Measurements from ENCODE around the gene ARHGAP40.
"Not testable (repeated sequence)": the region's sequence is repeated elsewhere in the genome, so short reads cannot be mapped to it uniquely, and the experiment has no call there.

The ARHGAP40 gene

DNA sequence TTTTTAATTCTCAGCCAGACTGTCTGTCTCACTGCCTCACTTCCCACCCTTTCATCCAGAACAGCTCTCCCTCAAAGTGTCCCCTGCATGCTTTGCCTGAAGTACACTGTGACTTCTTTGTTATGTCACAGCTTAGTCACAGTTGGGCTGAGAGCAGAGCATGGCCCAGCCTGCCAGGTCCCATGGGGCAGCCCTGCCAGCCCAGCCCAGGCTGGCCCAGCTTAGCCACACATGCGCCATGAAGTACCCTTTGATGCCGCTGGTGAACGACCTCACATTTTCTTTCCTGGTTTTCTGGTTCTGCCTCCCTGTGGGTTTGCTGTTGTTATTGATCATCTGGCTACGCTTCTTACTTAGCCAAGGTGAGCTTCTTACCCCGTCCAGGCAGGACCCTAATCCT is 20.6 kb upstream of the ARHGAP40 start, which contains the start of gene ADIG:
TSS of gene ADIG (plus strand) at position 185 of the 400 bp plus-strand sequence. CDS start at position 239, 54 bp downstream.
- no peak within 1 kb of the TSS for H3K4me3 Mint-ChIP-seq
- H3K27ac Mint-ChIP-seq: no peak within 1 kb of the TSS
- H3K36me3 Mint-ChIP-seq (ENCODE audit: low read depth): no peaks in the 10 kb centered on the region
- DNase-seq (no peak), ATAC-seq (no peak)
- no peaks in the 10 kb centered on the region for H3K9me3 Mint-ChIP-seq
- no peaks in the 10 kb centered on the region for H3K4me1 Mint-ChIP-seq
- H3K27me3 Mint-ChIP-seq: no peaks in the 10 kb centered on the region

DNA sequence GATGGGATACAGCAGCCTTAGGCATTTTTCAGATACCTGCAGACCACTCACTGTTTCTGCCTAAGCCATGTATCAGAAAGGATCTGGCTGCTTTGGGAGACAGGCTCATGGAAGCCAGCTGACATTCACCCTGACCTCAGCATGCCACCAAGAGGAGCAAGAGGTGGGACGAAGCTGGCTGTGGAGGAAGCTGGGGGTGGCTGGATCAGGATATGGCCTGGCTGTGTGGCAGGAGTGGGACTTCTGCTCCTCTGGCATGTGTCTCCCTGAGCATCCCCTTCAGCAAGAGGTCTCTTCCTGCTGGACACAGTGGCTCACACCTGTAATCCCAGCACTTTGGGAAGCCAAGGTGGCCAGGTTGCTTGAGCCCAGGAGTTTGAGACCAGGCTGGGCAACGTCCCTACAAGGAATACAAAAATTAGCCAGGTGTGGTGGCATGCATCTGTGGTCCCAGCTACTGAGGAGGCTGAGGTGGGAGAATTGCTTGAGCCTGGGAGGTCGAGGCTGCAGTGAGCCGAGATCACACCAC is 19.7 kb upstream of the ARHGAP40 start:
- Mint-ChIP-seq H3K36me3 (ENCODE audit: low read depth) (no peaks in the 10 kb centered on the region), H3K4me3 (no peak overlapping the region), H3K27ac (no peak overlapping the region), H3K4me1 (no peaks in the 10 kb centered on the region), H3K27me3 (no peaks in the 10 kb centered on the region), H3K9me3 (no peaks in the 10 kb centered on the region)
- DNase-seq (no peak), ATAC-seq (no peak)

DNA sequence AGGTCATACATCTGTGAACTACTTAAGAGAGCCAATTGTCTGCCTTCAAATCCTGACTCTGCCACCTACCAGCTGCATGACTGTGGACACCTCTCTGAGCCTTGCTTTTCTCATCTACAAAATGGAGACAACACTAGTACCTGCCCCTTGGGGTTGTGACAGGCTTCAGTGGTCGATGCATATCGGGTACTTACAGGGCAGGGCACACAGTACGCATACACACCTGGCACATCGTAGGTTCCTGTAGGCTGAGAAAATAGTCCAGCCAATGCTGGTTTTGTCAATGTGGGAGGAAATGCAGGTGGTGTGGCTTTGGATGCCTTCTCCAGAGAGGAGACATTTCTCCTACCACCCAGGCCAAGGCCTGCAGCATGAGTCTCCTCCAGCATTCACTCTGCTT is 18.3 kb upstream of the ARHGAP40 start:
- H3K36me3 Mint-ChIP-seq (ENCODE audit: low read depth): no peaks in the 10 kb centered on the region
- no peaks in the 10 kb centered on the region for H3K9me3 Mint-ChIP-seq
- ATAC-seq (no peak), DNase-seq (no peak)
- H3K27me3 Mint-ChIP-seq: no peaks in the 10 kb centered on the region
- no peak overlapping the region for H3K4me3 Mint-ChIP-seq
- no peak overlapping the region for H3K27ac Mint-ChIP-seq
- no peaks in the 10 kb centered on the region for H3K4me1 Mint-ChIP-seq

DNA sequence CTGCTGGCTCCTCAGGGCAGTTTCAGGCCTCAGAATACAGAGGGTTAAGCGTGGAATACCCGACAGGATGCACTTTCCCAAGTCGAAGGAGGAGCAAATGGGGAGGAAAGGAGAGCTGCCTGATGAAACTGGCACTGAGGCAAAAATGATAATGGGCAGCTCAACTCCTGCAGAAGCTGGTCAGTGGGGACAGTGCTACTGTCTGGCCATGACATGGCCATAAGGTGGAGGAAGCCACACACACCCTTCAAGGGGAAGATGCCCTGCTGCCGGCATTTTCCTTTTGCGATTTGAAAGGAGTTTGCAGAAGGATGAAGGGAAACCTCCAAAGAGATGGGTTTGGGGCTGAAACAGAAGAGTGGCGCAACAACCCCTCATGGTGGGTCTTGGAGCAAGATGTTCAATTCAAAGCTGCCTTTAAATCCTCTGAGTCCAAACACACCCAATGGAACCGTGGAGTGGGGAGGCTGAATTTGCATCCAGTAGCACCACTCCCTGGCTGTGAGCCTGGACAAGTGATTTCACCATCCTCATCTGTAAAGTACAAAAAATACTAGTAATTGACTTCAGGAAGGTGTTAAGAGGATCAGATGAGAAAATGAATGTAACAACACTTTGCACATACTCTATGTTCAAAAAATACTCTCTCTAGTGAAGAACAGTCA is 17.4 kb upstream of the ARHGAP40 start:
- Mint-ChIP-seq H3K27ac (no peak overlapping the region), H3K27me3 (no peaks in the 10 kb centered on the region), H3K4me1 (no peaks in the 10 kb centered on the region), H3K9me3 (no peaks in the 10 kb centered on the region), H3K36me3 (ENCODE audit: low read depth) (no peaks in the 10 kb centered on the region), H3K4me3 (no peak overlapping the region)
- DNase-seq (no peak), ATAC-seq (no peak)

DNA sequence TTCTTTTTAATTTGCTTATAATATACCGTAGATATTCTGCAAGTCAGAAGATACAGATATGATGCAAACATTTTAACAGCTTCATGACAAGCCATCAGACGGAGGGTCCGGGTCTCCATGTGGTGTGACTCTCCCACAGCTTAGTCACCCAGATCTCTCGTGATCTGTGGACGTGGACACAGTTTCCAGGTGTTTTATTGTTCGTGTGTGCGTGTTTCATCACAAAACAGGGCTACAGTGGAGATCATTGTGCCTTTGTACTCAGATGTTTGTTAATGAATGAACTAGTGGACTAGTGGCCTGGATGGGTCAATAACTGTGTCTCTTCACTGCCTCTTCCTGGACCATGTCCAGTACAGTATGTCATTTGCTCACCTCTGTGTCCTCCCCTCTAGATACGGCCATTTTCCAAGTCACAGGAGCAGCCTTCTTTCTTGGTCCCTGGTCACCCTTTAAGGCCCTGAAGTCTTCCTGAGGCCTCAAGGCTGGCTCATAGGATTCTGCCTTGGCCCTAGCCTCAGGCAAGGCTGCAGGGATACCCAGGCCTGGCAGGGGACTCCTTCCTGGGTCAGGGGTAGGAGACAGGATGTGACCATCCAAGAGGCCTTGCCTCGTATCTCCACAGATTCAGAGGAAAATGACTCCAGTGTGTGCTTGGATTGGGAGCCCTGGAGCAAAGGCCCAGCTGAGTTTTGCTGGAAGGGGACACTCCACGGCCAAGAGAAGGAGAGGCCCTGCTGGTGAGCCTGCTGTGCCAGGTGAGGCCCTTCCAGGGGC is 16.0 kb upstream of the ARHGAP40 start:
- H3K36me3 Mint-ChIP-seq (ENCODE audit: low read depth): no peaks in the 10 kb centered on the region
- ATAC-seq: no peak
- no peak for DNase-seq
- H3K9me3 Mint-ChIP-seq: no peaks in the 10 kb centered on the region
- H3K27ac Mint-ChIP-seq: no peak overlapping the region
- no peaks in the 10 kb centered on the region for H3K4me1 Mint-ChIP-seq
- H3K27me3 Mint-ChIP-seq: no peaks in the 10 kb centered on the region
- H3K4me3 Mint-ChIP-seq: no peak overlapping the region

DNA sequence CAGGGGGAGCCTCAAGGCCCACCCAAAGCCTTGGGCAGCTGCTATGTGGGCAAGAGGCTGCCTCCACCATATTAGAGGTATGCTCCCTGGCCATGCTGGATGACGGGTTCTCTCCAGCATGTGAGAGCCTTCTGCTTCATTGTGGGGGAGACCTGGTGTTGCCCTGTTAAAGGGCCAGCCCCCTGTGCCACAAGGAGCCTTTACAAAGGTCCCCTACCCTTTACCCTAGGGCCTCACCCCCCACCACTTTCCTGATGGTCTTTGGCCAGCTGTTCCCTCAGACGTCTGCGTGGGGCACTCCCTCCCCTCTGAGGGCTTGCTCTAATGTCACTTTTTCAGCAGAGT is 15.5 kb upstream of the ARHGAP40 start:
- Mint-ChIP-seq H3K4me3 (no peak overlapping the region), H3K36me3 (ENCODE audit: low read depth) (no peaks in the 10 kb centered on the region), H3K4me1 (no peaks in the 10 kb centered on the region), H3K27me3 (no peaks in the 10 kb centered on the region), H3K9me3 (no peaks in the 10 kb centered on the region), H3K27ac (no peak overlapping the region)
- ATAC-seq (no peak), DNase-seq (no peak)

DNA sequence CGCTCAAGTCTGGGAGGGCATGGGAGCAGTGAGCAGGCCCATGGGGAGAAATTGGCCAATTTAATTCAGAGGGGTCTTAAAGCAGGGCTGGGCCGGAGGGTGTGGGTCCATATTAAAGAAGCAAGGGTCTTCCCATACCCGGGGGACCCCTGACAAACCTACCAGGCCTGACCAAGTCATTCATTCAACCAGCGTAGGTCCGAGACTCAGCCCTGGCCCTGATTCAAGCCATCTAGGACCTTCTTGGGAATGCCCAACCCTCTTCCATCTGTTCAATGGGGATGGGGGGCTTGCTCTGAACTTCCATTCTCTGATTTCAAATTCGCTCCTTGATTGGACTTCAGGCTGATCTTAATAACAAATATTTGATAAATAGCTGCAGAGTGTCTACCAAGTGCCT is 13.3 kb upstream of the ARHGAP40 start:
- H3K27me3 Mint-ChIP-seq: no peaks in the 10 kb centered on the region
- no peak for DNase-seq
- H3K36me3 Mint-ChIP-seq (ENCODE audit: low read depth): no peaks in the 10 kb centered on the region
- ATAC-seq: no peak
- no peak overlapping the region for H3K27ac Mint-ChIP-seq
- H3K9me3 Mint-ChIP-seq: no peaks in the 10 kb centered on the region
- no peak overlapping the region for H3K4me3 Mint-ChIP-seq
- H3K4me1 Mint-ChIP-seq: no peaks in the 10 kb centered on the region

DNA sequence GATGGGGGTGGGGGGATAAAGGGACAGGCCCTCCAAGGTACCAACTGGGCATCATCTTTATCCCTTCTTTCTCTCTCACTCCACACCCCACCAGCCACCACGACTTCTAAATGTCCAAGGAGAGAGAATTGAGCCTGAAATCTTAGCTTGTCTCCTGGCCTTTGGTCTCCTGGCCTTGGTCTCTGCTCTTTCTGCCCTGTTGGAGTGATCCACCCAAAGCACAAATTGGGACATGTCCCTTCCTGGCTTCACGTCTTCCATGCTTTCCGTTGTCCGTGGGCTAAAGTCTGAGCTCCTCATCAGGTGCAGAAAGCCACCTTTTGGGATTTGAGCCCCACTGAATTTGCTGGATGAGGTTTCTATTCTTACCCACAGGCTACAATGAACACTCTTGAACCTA is 12.3 kb upstream of the ARHGAP40 start:
- Mint-ChIP-seq H3K27ac (no peak overlapping the region), H3K36me3 (ENCODE audit: low read depth) (no peaks in the 10 kb centered on the region), H3K9me3 (no peaks in the 10 kb centered on the region), H3K4me1 (no peaks in the 10 kb centered on the region), H3K27me3 (no peaks in the 10 kb centered on the region), H3K4me3 (no peak overlapping the region)
- ATAC-seq (no peak), DNase-seq (no peak)

DNA sequence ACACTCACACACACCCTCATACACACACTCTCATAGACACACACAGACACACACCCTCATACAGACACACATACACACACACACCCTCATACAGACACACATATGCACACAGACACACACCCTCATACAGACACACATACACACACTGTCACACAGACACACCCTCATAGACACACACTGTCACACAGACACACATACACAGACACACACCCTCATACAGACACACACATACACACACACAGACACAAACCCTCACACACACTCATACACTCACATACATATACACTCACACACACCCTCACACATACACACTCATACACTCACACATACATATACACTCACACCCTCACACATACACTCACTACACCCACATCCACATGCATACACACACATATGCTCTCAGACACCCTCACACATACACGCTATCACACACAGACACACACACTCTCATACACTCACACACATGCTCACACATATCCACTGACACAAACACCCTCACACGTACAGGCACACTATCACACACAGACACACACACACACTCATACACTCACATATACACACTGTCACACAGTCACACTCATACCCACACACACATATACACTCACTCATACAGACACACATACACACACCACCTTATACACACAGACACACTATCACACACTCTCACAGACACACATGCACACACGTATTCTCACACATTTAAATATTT is 11.5 kb upstream of the ARHGAP40 start:
- ATAC-seq (no peak), DNase-seq (no peak)
- H3K27ac Mint-ChIP-seq: no peak overlapping the region
- no peaks in the 10 kb centered on the region for H3K9me3 Mint-ChIP-seq
- no peaks in the 10 kb centered on the region for H3K36me3 Mint-ChIP-seq (ENCODE audit: low read depth)
- H3K27me3 Mint-ChIP-seq: no peaks in the 10 kb centered on the region
- H3K4me3 Mint-ChIP-seq: no peak overlapping the region
- no peaks in the 10 kb centered on the region for H3K4me1 Mint-ChIP-seq

DNA sequence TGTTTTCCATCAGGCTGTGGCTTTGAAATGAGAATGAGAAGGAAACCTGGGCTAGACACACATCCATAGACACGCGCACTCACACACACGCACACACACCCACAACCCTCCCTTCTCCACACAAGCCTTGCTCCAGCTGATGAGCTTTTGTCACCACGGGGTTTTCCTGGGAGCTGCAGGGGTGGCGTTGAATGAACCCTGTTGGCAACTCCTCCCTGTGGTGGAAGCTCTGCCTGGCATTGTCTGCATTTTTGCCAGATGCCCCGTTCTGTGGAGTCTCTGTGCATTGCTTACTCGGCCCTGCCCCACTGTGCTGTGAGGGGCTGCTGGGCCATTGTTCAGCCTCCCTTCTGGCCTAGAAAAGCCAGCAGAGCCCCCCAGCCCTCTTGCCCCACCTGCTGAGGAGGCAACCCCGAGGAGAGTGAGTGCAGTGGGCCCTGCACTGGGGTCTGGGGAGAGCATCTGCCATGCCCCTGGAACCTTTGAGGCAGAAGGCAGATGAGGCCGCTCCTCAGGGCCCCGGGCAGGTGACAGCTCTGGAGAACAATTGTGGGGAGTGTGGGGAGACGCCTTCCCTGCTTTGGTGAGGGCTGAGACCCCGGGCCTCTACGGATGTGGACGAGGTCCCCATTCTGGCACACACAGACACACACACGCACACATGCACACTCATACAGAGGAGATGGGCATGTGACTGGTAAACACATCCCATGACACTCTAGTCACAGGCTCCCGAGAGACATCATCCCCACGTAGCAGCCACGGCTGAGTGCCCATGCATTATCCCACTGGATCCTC is 10.7 kb upstream of the ARHGAP40 start:
- Mint-ChIP-seq H3K36me3 (ENCODE audit: low read depth) (no peaks in the 10 kb centered on the region), H3K9me3 (no peaks in the 10 kb centered on the region), H3K27me3 (no peaks in the 10 kb centered on the region), H3K27ac (no peak overlapping the region), H3K4me3 (no peak overlapping the region), H3K4me1 (no peaks in the 10 kb centered on the region)
- DNase-seq (no peak), ATAC-seq (no peak)

DNA sequence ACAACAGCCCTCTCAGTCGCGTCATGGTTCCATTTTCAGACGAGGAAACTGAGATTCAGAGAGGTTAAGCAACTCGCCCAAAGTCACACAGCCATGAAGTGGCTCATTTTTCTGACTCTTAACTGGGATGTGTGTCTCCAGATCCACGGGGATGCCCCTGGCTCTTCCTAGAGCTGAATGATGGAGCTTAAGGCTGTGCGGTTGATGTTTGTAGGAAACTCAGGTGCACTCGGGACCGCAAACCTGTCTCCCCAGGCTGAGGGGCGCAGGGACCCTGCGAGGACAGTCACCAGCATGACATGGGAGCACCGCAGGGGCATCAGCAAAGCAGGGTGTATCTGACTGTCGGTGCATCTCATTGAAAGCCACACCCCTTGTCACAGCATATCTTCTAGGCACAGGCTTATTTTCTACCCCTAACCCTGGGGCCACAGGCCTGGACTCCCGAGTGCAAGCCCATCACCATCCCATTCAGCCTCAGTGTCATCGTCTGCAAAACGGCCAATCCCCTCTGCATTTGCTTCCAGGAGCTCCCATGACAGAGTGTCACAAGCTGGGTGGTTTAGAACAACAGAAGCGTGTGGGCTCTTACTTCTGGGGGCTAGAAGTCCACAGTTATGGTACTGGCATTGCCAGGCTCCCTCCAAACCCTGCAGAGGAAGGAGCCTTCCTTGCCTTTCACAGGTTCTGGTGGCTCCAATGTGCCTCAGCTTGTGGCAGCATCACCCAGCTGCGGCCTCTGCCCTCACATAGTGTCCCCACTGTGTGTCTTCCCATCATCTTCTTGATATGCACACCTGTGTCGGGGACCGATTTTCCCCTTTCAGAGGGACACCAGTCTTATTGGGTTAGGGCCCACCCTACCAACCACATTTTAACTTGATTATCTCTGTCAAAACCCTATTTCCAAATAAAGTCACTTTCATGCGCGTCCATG is 9.9 kb upstream of the ARHGAP40 start:
- H3K4me1 Mint-ChIP-seq: no peaks in the 10 kb centered on the region
- H3K36me3 Mint-ChIP-seq (ENCODE audit: low read depth): no peaks in the 10 kb centered on the region
- H3K4me3 Mint-ChIP-seq: no peak overlapping the region
- no peaks in the 10 kb centered on the region for H3K27me3 Mint-ChIP-seq
- H3K9me3 Mint-ChIP-seq: no peaks in the 10 kb centered on the region
- DNase-seq (no peak), ATAC-seq (no peak)
- H3K27ac Mint-ChIP-seq: no peak overlapping the region

DNA sequence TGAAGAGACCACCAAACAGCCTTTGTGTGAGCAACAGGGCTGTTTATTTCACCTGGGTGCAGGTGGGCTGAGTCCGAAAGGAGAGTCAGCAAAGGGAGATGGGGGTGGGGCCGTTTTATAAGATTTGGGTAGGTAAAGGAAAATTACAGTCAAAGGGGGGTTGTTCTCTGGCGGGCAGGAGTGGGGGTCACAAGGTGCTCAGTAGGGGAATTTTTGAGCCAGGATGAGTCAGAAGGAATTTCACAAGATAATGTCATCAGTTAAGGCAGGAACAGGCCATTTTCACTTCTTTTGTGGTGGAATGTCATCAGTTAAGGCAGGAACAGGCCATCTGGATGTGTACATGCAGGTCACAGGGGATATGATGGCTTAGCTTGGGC is 9.2 kb upstream of the ARHGAP40 start:
- not testable (repeated sequence) for DNase-seq, H3K4me1 Mint-ChIP-seq

DNA sequence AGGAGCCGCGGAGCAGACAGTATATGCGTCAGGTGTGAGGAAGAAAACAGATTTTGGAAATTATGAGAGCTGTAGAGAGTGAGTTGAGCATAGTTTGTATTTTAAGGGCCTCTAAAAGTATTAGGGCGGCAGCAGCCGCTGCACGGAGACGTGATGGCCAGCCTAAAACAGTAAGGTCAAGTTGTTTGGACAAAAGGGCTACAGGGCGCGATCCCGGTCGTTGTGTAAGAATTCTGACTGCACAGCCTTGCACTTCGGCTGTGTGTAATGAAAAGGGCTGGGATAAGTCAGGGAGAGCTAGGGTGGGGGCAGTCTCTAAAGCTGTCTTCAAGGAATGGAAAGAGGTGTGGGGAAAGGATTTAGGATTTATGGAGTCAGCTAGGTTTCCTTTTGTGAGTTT is 7.3 kb upstream of the ARHGAP40 start:
- H3K9me3 Mint-ChIP-seq; H3K36me3 Mint-ChIP-seq (ENCODE audit: low read depth); H3K27ac Mint-ChIP-seq; ATAC-seq; H3K27me3 Mint-ChIP-seq; H3K4me1 Mint-ChIP-seq; DNase-seq; H3K4me3 Mint-ChIP-seq: not testable (repeated sequence)

More for the DNA sequence above, 9.2 kb upstream of the ARHGAP40 start:
- ATAC-seq; H3K4me3 Mint-ChIP-seq; H3K27me3 Mint-ChIP-seq; H3K27ac Mint-ChIP-seq; H3K36me3 Mint-ChIP-seq (ENCODE audit: low read depth); H3K9me3 Mint-ChIP-seq: not testable (repeated sequence)

Measured in activated naive CD8-positive, alpha-beta T cell treated with anti-CD3 and anti-CD28 coated beads, Interleukin-2, amount 50 U/mL, for 24 hours (primary cell).